GM19372 (cell line): Measurements from ENCODE around the gene FOXB1.

Source experiments
- ATAC-seq: cut with Tn5 transposase; IDR thresholded peaks from one replicate; pipeline ENCODE4 v1.9.1; 2021; ENCODE audit warnings: mild to moderate bottlenecking, low read depth, moderate library complexity; ENCODE audit not compliant: unreplicated experiment

The FOXB1 gene

GRCh38 chr15:60004009-60004845, at the start of gene FOXB1:
TSS of gene FOXB1 (plus strand) at chr15:60004311. CDS start at chr15:60004964, 653 bp downstream.
- no peak for ATAC-seq

- no peak for ATAC-seq
Measured at GRCh38 chr15:59958288-59958687, 45.8 kb upstream of the FOXB1 start.

- ATAC-seq = no peak
Measured at GRCh38 chr15:59960318-59960717, 43.8 kb upstream of the FOXB1 start.

GRCh38 chr15:59963322-59963721, 40.8 kb upstream of the FOXB1 start:
- no peak for ATAC-seq

GRCh38 chr15:59963925-59964324, 40.2 kb upstream of the FOXB1 start:
- no peak for ATAC-seq

- ATAC-seq = no peak
Measured at GRCh38 chr15:59965741-59966140, 38.4 kb upstream of the FOXB1 start.

GRCh38 chr15:59966262-59966661, 37.8 kb upstream of the FOXB1 start:
- ATAC-seq = no peak

- no peak for ATAC-seq
Measured at GRCh38 chr15:59968314-59968713, 35.8 kb upstream of the FOXB1 start.

GRCh38 chr15:59972241-59972640, 31.9 kb upstream of the FOXB1 start:
- ATAC-seq = no peak

- ATAC-seq = no peak
Measured at GRCh38 chr15:59976480-59977271, 27.4 kb upstream of the FOXB1 start.

GRCh38 chr15:59991834-59992233, 12.3 kb upstream of the FOXB1 start:
- no peak for ATAC-seq

GRCh38 chr15:59993041-59993750, 10.9 kb upstream of the FOXB1 start:
- ATAC-seq = no peak

GRCh38 chr15:59993950-59994401, 10.1 kb upstream of the FOXB1 start:
- no peak for ATAC-seq

GRCh38 chr15:59994526-59994887, 9.6 kb upstream of the FOXB1 start:
- ATAC-seq = no peak

- no peak for ATAC-seq
Measured at GRCh38 chr15:59994888-59995557, 9.1 kb upstream of the FOXB1 start.

- no peak for ATAC-seq
Measured at GRCh38 chr15:59995568-59996297, 8.4 kb upstream of the FOXB1 start.

- no peak for ATAC-seq
Measured at GRCh38 chr15:59996298-59997041, 7.6 kb upstream of the FOXB1 start.

GRCh38 chr15:59997070-59997701, 6.9 kb upstream of the FOXB1 start:
- peak; percentile 85 for ATAC-seq
